Adipocyte (in vitro differentiated cells): ENCODE measurements around the gene DGCR6L.
"Not testable (repeated sequence)": the region's sequence is repeated elsewhere in the genome, so short reads cannot be mapped to it uniquely, and the experiment has no call there.

ENCODE experiments used
- DNase-seq: peaks from one replicate; pipeline ENCODE4 v3.0.0-alpha.2; 2015; ENCODE audit warnings: low read depth
- H3K27me3 ChIP-seq: replicated peaks from 2 replicates; pipeline ENCODE4 v1.7.0; 2013; ENCODE audit warnings: mild to moderate bottlenecking, low read length, moderate library complexity; ENCODE audit not compliant: control insufficient read depth, insufficient read depth
- H3K36me3 ChIP-seq: 2 replicates; pipeline ENCODE4 v1.7.0; 2013; ENCODE audit warnings: low read length, mild to moderate bottlenecking, moderate library complexity; ENCODE audit not compliant: control insufficient read depth, insufficient read depth, severe bottlenecking
- H3K4me1 ChIP-seq: 2 replicates; pipeline ENCODE4 v1.7.0; 2013; ENCODE audit warnings: mild to moderate bottlenecking, low read length, moderate library complexity; ENCODE audit not compliant: control insufficient read depth, insufficient read depth
- H3K4me3 ChIP-seq: 2 replicates; pipeline ENCODE4 v1.7.0; 2013; ENCODE audit warnings: mild to moderate bottlenecking, low read length, moderate library complexity
- H3K9ac ChIP-seq: 2 replicates; pipeline ENCODE4 v1.7.0; 2013; ENCODE audit warnings: mild to moderate bottlenecking, low read length, moderate library complexity
- H3K9me3 ChIP-seq: 2 replicates; pipeline ENCODE4 v1.7.0; 2013; ENCODE audit warnings: mild to moderate bottlenecking, low read length, moderate library complexity; ENCODE audit not compliant: control insufficient read depth

DGCR6L gene

DNA sequence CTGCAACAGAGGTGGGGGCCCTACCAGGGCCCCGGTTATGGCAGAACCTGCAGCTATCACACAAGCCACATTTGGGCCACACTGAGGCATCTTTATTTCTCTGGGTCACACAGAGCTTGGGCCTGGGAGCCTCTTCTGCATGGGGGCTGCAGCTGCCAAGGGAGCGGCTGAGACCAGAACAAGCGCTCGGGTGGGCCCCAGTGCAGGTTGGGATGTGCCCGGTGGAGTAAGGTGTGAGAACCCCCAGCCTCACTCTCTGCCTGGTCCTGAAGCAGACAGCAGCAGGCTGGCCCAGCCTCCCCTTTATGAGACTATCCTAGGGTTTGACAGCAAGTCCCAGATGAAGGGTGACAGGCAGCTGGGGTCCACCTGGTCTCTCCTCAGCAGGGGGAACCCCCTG lies 5.7 kb downstream of the DGCR6L start:
- not testable (repeated sequence) for H3K36me3 ChIP-seq, DNase-seq, H3K9me3 ChIP-seq, H3K4me3 ChIP-seq, H3K27me3 ChIP-seq, H3K9ac ChIP-seq
- peaks cover 13% of the 10 kb centered on the region for H3K4me1 ChIP-seq

DNA sequence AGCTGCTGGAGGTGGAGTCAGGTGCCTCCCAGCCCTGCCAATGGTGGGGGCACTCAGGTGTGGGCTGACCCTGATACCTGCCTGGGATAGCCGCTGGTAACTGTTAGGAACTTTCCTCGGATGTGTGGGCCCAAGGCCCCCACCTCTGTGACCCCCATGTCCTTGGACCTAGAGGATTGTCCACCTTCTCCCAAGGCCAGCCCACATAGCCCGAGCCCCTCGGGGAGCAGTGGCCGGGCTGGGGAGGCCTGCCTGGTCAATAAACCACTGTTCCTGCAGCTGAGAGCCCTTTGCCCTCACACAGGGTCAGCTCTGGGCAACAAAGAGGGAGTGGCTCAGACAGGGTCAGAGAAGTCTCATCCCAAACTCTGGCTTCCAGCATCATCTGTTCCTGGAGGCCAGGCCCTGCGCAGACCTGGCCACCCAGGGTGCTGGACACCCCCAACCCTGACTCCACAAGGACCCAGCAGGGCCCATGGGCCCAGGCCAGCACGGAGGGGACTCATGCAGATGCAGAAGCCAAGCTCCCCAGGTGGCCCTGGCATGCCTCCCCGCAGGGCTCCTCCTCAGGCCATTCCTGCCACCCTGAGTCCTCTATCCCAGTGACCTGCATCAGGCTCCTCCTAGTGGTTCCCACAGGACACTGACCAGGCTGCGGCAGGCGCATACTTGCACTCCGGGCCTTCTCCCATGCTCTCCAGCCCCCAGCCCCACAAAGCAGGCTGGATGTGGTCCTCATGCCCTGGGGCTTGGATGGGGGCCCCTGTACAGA lies 6.4 kb downstream of the DGCR6L start:
- not testable (repeated sequence) for DNase-seq, H3K27me3 ChIP-seq, H3K4me1 ChIP-seq, H3K4me3 ChIP-seq, H3K9me3 ChIP-seq, H3K9ac ChIP-seq, H3K36me3 ChIP-seq

DNA sequence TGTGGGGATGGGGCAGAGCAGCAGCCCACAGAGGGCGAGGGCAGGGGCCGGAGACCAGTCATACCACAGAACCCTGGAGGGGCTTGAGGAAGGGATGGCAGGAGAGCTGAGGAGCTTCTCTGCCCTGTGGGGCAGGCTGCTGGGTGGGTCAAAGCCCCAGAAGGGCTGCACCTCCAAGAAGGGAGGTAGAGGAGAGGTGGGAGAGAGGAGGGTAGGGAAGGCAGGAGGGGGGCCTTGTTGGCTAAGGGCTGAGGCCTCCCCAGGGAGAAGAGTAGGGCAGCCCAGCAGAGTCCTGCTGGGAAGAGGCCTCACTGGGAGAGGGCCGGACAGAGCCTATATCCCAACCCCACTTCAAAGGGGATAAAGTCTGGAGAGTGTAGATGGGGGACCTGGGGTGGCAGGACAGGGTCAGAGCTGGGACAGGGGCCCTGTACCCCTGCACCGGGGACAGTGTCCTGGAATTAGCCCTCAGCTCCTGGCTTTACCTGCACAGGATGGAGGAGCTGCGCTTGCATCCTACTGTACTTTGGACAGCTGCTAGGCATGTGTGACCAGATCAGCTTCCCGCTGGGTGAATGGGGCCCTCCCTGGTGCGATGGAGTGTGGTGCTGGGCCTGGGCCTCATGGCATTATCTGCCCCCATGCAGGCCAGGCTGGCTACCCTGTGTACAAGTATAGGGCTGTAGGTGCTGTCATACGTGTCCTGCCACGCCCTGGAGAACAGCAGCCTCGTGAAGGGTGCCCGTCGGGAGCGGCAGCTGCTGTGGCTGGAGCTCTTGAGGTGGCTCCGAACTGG lies 7.3 kb downstream of the DGCR6L start:
- no peaks in the 10 kb centered on the region for H3K36me3 ChIP-seq
- no peak for DNase-seq
- H3K9me3 ChIP-seq, result no peaks in the 10 kb centered on the region
- no peak overlapping the region for H3K9ac ChIP-seq
- H3K4me1 ChIP-seq, result no peaks in the 10 kb centered on the region
- no peaks in the 10 kb centered on the region for H3K27me3 ChIP-seq
- no peak overlapping the region for H3K4me3 ChIP-seq

DNA sequence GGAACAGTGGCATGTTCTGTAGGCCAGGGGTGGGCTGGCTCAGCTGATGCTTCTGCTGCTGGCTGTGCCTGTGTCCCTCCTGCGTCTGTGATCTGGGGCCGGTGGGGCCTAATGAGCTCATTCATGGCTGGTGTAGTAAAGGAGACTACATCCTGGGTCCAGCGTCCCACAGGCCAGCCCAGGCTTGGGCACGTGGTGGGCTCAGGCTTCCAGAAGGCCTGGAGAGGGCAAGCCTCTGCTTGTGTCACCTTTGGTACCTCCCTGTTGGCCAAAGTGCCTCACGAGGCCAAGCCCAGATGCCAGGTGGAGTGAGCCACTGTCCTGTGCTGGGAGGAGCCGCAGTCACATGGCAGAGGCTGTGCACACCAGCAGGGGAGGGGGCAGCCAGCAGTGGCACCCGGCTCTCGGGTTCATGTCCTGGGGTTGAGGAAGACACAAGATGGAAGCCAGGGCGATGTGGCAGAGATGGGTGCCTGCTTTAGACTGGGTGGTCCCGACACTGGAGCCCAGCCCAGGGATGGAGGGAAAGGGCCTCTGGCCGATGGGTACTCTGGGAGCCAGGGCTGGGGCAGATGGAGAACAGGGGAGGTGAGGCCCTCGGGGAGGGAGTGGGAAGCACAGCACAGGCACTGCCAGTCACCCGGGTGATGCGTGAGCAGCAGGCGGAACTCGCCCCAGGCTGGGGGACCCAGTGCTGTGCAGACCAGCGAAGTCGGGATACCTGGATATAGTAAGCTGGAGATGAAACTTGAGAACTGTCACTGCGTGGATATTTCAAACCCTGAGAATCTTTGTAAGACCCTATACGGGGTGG lies 8.4 kb downstream of the DGCR6L start:
- H3K36me3 ChIP-seq, H3K9ac ChIP-seq, H3K9me3 ChIP-seq, H3K27me3 ChIP-seq, H3K4me1 ChIP-seq, DNase-seq, H3K4me3 ChIP-seq: not testable (repeated sequence)

DNA sequence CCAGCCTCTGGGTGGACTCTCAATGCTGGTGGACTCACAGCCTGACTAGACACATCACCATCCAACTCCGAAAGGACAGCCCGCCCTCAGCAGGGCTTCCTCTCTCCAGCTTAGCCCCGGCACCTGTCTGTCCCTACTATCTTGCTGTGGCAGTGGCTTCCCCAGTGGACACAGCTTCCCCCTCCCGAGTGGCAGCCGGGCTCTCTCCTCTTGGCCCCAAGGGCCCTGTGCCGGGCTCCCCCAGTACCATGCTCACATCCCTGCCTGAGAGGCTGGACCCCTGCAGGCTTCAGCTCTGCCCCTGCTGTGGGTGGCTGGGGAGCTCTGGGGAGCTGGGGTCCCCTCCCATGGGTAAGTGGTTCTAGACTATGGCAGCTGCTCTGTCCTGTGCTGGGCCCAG lies 9.1 kb downstream of the DGCR6L start:
- H3K4me1 ChIP-seq, H3K4me3 ChIP-seq, H3K27me3 ChIP-seq, H3K36me3 ChIP-seq, H3K9me3 ChIP-seq, H3K9ac ChIP-seq, DNase-seq: not testable (repeated sequence)

DNA sequence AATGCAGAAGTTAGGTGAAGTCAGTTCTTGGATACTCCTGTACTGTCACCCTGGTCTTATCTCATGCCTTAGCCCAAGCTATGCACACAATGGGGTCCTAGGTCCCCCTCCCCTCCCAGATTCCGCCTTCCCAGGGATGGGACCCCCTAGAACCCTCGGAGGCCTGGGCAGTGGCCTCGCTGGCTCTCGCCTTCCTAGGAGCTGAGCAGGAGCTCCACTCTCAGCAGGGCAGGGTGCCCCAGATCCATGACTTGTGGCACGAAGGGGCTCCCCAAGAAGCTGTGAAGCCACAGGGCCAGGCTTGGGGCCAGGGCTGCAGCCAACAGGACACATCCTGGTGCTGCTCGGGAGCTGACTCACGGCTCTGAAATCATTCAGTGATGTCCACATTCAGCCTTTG lies 9.7 kb downstream of the DGCR6L start:
- not testable (repeated sequence) for H3K36me3 ChIP-seq, H3K4me3 ChIP-seq, H3K4me1 ChIP-seq, H3K9ac ChIP-seq, H3K9me3 ChIP-seq, H3K27me3 ChIP-seq, DNase-seq

DNA sequence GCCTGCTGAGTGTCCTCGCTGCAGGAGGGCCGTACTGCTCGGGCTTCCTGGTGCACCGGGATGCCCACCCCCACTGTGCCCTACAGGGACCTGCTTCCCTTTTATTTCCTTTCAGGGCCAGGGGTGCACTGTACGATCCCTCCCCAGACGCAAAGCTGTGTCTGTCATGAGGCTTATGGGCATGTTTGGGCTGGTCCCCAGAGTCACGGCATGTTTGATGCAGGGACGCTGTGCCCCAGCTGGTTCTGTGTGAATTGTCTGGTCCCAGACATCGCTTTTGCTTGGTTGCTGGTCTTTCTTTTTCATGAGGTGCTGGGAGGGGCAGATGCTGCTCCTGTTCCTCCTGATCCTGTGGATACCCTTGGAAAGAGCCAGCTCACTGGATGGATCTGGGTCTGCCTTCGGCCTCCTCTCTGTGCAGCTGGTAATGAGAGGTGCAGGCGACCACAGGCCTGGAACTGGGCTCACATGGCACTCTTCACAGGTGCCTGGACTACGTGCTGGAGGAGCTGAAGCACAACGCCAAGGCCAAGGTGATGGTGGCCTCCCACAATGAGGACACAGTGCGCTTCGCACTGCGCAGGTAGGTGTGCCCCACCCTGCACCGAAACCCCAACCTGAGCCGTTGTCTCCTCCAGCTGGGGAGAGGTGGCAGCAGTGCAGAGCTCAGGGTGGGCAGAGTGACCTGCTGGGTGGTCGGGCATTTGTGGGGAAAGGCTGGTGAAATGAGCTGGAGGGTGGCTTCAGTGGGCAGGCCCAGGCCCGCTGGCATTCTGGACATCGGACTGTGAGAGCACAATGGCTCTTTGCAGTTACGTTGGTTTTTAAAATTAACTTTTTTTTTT lies 10.8 kb downstream of the DGCR6L start:
- not testable (repeated sequence) for DNase-seq, H3K4me3 ChIP-seq, H3K27me3 ChIP-seq, H3K4me1 ChIP-seq, H3K36me3 ChIP-seq, H3K9me3 ChIP-seq, H3K9ac ChIP-seq

DNA sequence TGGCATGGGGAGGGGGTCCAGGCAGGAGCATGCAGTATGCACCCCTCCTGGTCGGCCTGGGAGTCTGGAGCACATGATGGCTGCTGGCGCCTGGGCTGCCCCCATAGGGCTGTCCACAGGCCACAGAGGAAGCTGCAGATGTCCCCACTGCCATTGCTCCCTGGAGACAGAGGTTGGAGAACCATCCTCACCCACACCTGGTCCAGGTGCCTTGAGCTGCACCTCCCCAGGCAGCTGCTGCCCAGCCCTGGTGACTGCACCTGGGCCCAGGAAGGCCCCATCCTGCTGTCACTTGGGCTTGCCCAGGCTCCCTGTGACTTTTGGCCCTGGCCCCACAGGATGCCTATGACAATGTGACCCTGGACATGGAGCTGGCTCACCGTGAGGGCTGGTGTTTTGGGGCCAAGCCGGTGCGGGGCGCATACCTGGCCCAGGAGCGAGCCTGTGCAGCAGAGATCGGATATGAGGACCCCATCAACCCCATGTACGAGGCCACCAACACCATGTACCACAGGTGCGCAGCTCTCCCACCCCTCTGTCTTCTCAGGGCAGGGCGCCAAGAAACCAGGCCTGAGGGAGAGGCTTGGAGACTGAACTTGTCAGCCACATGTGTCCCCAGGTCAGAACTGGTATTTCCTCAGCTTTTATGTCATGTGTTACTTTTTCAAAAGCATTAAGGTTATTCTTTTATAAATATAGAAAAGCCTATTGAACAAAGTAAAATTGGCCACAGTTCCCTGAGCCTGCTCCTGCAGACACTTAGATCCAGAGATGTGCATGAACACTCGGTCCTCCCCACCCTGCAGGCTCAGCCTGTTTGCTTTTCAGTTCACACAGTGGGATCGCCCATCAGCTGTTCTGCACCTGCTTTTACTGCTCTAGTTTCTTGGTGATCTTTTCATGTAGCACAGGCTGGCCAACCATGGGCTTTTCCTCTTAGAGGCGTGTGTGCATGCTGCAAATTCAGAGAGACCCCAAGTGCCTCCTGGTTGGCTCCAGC lies 12.1 kb downstream of the DGCR6L start:
- H3K4me1 ChIP-seq, H3K27me3 ChIP-seq, H3K4me3 ChIP-seq, H3K9ac ChIP-seq, H3K36me3 ChIP-seq, H3K9me3 ChIP-seq, DNase-seq: not testable (repeated sequence)

DNA sequence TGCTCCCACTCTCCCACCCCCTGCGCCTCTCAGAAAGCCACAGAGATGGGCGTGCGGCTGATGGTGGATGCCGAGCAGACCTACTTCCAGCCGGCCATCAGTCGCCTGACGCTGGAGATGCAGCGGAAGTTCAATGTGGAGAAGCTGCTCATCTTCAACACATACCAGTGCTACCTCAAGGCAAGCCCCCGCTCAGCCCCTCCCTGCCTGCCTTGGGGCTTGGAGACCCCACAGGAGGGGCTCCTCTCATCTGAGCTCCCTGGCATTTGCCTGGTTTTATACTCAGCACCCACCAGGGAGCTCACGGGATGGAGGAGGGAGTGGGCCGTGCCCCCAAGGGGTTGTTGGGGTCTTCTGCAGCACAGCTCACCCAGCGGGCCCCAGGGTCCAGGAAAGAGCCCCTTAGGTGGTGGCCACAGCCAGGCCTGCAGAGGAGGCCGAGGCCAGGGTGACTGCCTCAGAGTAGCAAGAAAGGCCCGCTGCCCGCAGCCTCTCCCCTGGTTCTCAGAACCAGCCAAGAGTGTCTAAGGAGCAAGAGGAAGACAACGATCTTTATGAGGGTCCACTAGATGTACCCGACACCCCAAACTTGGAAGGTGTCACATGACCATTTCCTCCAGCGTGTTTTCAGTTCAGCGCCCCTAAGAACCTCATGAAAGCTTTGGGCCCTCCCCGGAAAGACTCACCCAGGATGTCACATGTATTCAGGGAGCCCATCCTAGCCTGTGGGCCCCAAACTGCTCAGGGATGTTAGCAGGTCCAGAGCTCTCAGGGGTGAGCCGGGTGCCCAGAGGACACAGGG lies 13.0 kb downstream of the DGCR6L start:
- not testable (repeated sequence) for H3K27me3 ChIP-seq

More for the DNA sequence above, 13.0 kb downstream of the DGCR6L start:
- H3K9me3 ChIP-seq, DNase-seq, H3K4me1 ChIP-seq, H3K4me3 ChIP-seq, H3K36me3 ChIP-seq, H3K9ac ChIP-seq: not testable (repeated sequence)
